ENCODE measurements around the gene COLEC11. TPM values are rescaled to one million over a fixed set of nuclear protein-coding genes. Genes with fewer than 3 reads are reported as not detected.
A peak's percentile ranks its signal among the peaks of the same experiment; 100 is the strongest.

The COLEC11 gene
- total RNA-seq, 2 experiments from 2014 or later: 0.47 TPM; not detected in 1

DNA sequence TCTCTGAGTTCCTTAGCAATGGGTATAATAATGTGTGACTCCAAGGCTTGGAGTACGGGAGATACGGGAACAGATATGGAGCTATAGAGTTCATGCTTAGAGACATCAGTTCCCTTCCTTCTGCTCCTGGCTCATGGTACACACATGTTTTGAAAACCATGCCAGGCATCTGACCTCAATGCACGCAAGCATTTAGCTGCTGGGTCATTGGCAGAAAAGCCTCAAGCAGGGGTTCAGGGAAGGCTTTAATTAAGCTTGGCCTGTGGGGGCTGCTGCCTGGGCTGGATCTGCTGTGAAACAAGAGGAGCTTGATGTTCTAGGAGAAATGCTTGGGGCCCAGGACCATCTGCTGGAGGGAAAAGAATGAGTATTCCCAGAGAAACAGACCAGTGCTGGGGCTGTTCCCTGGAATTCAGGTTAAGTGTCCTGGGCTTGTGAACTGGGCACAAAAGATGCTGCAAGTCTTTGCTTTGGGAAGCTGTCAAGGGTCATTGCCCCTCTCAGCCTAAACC lies 66.3 kb downstream of the COLEC11 start:
- no peak overlapping the region for H3K27ac ChIP-seq (ENCODE audit: low read depth in 1 of 2, low read length in 2 of 2)
- Mint-ChIP-seq H3K27ac (no peak overlapping the region), H3K4me3 (no peak overlapping the region), H3K9me3 (no peaks in the 10 kb centered on the region), H3K4me1 (ENCODE audit: low read depth) (peaks cover 4% of the 10 kb centered on the region), H3K36me3 (ENCODE audit: low read depth) (no peaks in the 10 kb centered on the region), H3K27me3 (no peaks in the 10 kb centered on the region)
- ChIA-PET CTCF (no interaction called here), POLR2A (no interaction called here)
- H3K36me3 ChIP-seq (ENCODE audit: insufficient read depth, low read length): no peaks in the 10 kb centered on the region
- intact Hi-C loops (cut with DNase I, micrococcal nuclease): no loop called here
- DNase-seq (peak in 1 of 14 experiments; percentile 14), ATAC-seq (ENCODE audit: poor library complexity) (no peak)
- peaks cover 0 to 4% of the 10 kb centered on the region in 2 experiments for H3K9me3 ChIP-seq (ENCODE audit: control insufficient read depth in 1 of 2, insufficient read depth in 1 of 2, low read length in 2 of 2)
- no peaks in the 10 kb centered on the region for H3K27me3 ChIP-seq (ENCODE audit: control insufficient read depth in 1 of 2, insufficient read depth in 2 of 2, low read length in 2 of 2)
- no peak overlapping the region for H3K4me3 ChIP-seq (ENCODE audit: low read length)
- peaks cover 2% of the 10 kb centered on the region for H3K4me1 ChIP-seq (ENCODE audit: insufficient read depth, low read length)
- TF ChIP-seq CTCF (IDR thresholded peaks at IDR 0.05): no peak

GRCh38 chr2:3662239-3662638 lies 67.3 kb downstream of the COLEC11 start:
- no peak overlapping the region for H3K4me3 Mint-ChIP-seq
- no peaks in the 10 kb centered on the region for H3K4me1 Mint-ChIP-seq (ENCODE audit: low read depth)
- H3K4me1 ChIP-seq (ENCODE audit: insufficient read depth, low read length): peaks cover 2% of the 10 kb centered on the region
- no peaks in the 10 kb centered on the region for H3K27me3 Mint-ChIP-seq
- DNase-seq (peak in 1 of 14 experiments; percentile 23), ATAC-seq (ENCODE audit: poor library complexity) (no peak)
- ChIA-PET POLR2A (no interaction called here), CTCF (no interaction called here)
- intact Hi-C loops (cut with DNase I, micrococcal nuclease): no loop called here
- peaks cover 0 to 8% of the 10 kb centered on the region in 2 experiments for H3K9me3 ChIP-seq (ENCODE audit: control insufficient read depth in 1 of 2, insufficient read depth in 1 of 2, low read length in 2 of 2)
- H3K27ac ChIP-seq (ENCODE audit: low read depth in 1 of 2, low read length in 2 of 2): no peak overlapping the region
- no peaks in the 10 kb centered on the region for H3K9me3 Mint-ChIP-seq
- H3K27me3 ChIP-seq (ENCODE audit: control insufficient read depth in 1 of 2, insufficient read depth in 2 of 2, low read length in 2 of 2): no peaks in the 10 kb centered on the region
- no peak for TF ChIP-seq CTCF (IDR thresholded peaks at IDR 0.05)
- no peaks in the 10 kb centered on the region for H3K36me3 ChIP-seq (ENCODE audit: insufficient read depth, low read length)
- no peaks in the 10 kb centered on the region for H3K36me3 Mint-ChIP-seq (ENCODE audit: low read depth)
- no peak overlapping the region for H3K27ac Mint-ChIP-seq
- H3K4me3 ChIP-seq (ENCODE audit: low read length): no peak overlapping the region

DNA sequence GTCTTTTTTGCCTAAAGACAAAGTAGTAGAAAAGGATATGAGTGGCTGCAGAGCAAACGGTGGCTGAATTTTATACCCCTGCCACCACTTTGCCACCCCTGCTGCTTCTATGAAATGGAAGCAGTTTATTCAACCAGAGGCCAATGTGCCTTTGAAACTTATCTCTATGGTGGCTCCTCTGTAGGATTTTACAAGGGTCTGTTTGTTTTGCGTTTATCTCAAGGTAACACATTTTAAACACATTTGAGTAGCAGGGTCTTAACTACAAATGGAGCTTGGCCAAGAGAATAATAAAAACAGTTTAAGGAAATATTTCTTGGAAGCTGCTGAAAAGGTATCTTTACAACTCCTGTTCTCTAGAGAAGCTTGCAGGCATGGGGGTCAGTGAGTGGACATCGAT lies 69.2 kb downstream of the COLEC11 start:
- Histone ChIP-seq H3K4me3 (ENCODE audit: low read length) (no peak overlapping the region), H3K4me1 (ENCODE audit: insufficient read depth, low read length) (peaks cover 2% of the 10 kb centered on the region), H3K9me3 (ENCODE audit: control insufficient read depth in 1 of 2, insufficient read depth in 1 of 2, low read length in 2 of 2) (peaks cover 0 to 8% of the 10 kb centered on the region in 2 experiments), H3K36me3 (ENCODE audit: insufficient read depth, low read length) (no peaks in the 10 kb centered on the region), H3K27ac (ENCODE audit: low read depth in 1 of 2, low read length in 2 of 2) (no peak overlapping the region), H3K27me3 (ENCODE audit: control insufficient read depth in 1 of 2, insufficient read depth in 2 of 2, low read length in 2 of 2) (no peaks in the 10 kb centered on the region)
- Mint-ChIP-seq H3K4me1 (ENCODE audit: low read depth) (no peaks in the 10 kb centered on the region), H3K27ac (no peak overlapping the region), H3K27me3 (peaks cover 5% of the 10 kb centered on the region), H3K9me3 (no peaks in the 10 kb centered on the region), H3K4me3 (no peak overlapping the region), H3K36me3 (ENCODE audit: low read depth) (no peaks in the 10 kb centered on the region)
- no peak for DNase-seq
- ATAC-seq (ENCODE audit: poor library complexity): no peak
- CTCF ChIA-PET: no interaction called here
- intact Hi-C loops (cut with DNase I, micrococcal nuclease): no loop called here
- POLR2A ChIA-PET: no interaction called here
- TF ChIP-seq CTCF (IDR thresholded peaks at IDR 0.05): no peak
